Measurements from ENCODE around the gene NR2F2.

- TF ChIP-seq CTCF (IDR thresholded peaks at IDR 0.05; ENCODE audit: low read depth, low read length, poor library complexity, severe bottlenecking) (no peak), EZH2phosphoT487 (IDR thresholded peaks at IDR 0.05; ENCODE audit: borderline replicate concordance, low read length) (no peak)
These were observed 2.2 kb downstream of the NR2F2 start for GRCh38 chr15:96332637-96333121.
